GM12878 (cell line): Measurements from ENCODE around the gene APOO. TPM values are rescaled to one million over a fixed set of nuclear protein-coding genes. Genes with fewer than 3 reads are reported as not detected.

Experiments
- ATAC-seq: fragments of 200-7000 bp; cut with Tn5 transposase; 3 replicates; pipeline ENCODE4 v1.9.1; 2020; ENCODE audit warnings: mild to moderate bottlenecking, moderate library complexity
- BruUV-seq: library from RNA; stranded (reverse); fragments of 400-500 nt; replicated peaks from 2 replicates; lab custom pipeline; 2021; lab: Mats Ljungman, UMichigan
- CTCF ChIA-PET: fragments of 300-600 bp; sonication (Branson Sonifier 250); formaldehyde crosslinking; extraction: SDS; loops from one replicate; lab custom pipeline; 2021; ENCODE audit warnings: inconsistent platforms; lab: Yijun Ruan, JAX
- POLR2A ChIA-PET: fragments of 350-600 bp; formaldehyde crosslinking; extraction: SDS; loops from one replicate; lab custom pipeline; 2021; ENCODE audit warnings: inconsistent platforms; lab: Charles Lee
- RAD21 ChIA-PET: fragments of 300-600 bp; sonication (Branson Sonifier 250); formaldehyde crosslinking; loops from one replicate; lab custom pipeline; 2023; ENCODE audit warnings: antibody characterized with exemption; ENCODE audit not compliant: unreplicated experiment; lab: Charles Lee
- SMC1A ChIA-PET: fragments of 300-600 bp; sonication (Branson Sonifier 250); formaldehyde crosslinking; loops from one replicate; lab custom pipeline; 2023; ENCODE audit not compliant: unreplicated experiment, uncharacterized antibody; lab: Charles Lee
- DNase-seq: peaks from one replicate; pipeline ENCODE4 v3.0.0-alpha.2; 2011; ENCODE audit warnings: low read depth, low spot score
- FAIRE-seq: peaks from 3 replicates; lab custom pipeline; 2011; peaks lifted over from hg19 to GRCh38; lab: Jason Lieb, UNC
- H2AFZ ChIP-seq: 2 replicates; pipeline ENCODE4 v1.6.0; 2011; ENCODE audit warnings: low read depth, low read length, control low read depth; ENCODE audit not compliant: control insufficient read depth
- H3K27ac ChIP-seq: 2 replicates; pipeline ENCODE4 v1.5.1; 2011; ENCODE audit warnings: control low read depth; ENCODE audit not compliant: control insufficient read depth, insufficient read depth
- H3K27me3 ChIP-seq, 2 experiments: replicated peaks in 1 of 2; 2 replicates each; pipeline versions ENCODE4 v1.6.0 to v1.6.1; 2011; ENCODE audit warnings: low read length in 1 of 2; ENCODE audit not compliant: control insufficient read depth in 2 of 2, insufficient read depth in 2 of 2
- H3K36me3 ChIP-seq, 2 experiments: 2 replicates each; pipeline ENCODE4 v1.5.1; 2011; ENCODE audit warnings: low read length in 1 of 2; ENCODE audit not compliant: control insufficient read depth in 2 of 2, insufficient read depth in 2 of 2
- H3K4me1 ChIP-seq: 2 replicates; pipeline ENCODE4 v1.6.1; 2011; ENCODE audit warnings: mild to moderate bottlenecking, low read length, moderate library complexity, mixed read lengths; ENCODE audit not compliant: control insufficient read depth, insufficient read depth
- H3K4me2 ChIP-seq: 2 replicates; pipeline ENCODE4 v1.6.0; 2011; ENCODE audit warnings: control low read depth; ENCODE audit not compliant: control insufficient read depth, insufficient read depth
- H3K4me3 ChIP-seq: fragments of 200-600 bp; sonication (generic); 2 replicates; pipeline ENCODE4 v1.5.1; 2016
- H3K79me2 ChIP-seq: 2 replicates; pipeline ENCODE4 v1.6.0; 2011; ENCODE audit warnings: low read length; ENCODE audit not compliant: control insufficient read depth, insufficient read depth
- H3K9ac ChIP-seq: 2 replicates; pipeline ENCODE4 v1.8.0; 2011; ENCODE audit warnings: low read length, control low read depth, mixed read lengths; ENCODE audit not compliant: control insufficient read depth, insufficient read depth
- H3K9me3 ChIP-seq: replicated peaks from 3 replicates; pipeline ENCODE4 v1.5.1; 2011; ENCODE audit warnings: mild to moderate bottlenecking, low read length; ENCODE audit not compliant: control insufficient read depth, insufficient read depth
- H4K20me1 ChIP-seq: 2 replicates; pipeline ENCODE4 v1.6.0; 2011; ENCODE audit not compliant: control insufficient read depth, insufficient read depth
- CBFB ChIP-seq: IDR thresholded peaks from 2 replicates; pipeline ENCODE4 v1.6.1; 2016; ENCODE audit warnings: antibody characterized with exemption, low read depth
- FOXM1 ChIP-seq: IDR thresholded peaks from 2 replicates; pipeline ENCODE4 v1.6.1; 2012; ENCODE audit warnings: low read depth, mild to moderate bottlenecking, inconsistent platforms, low read length, moderate library complexity
- IRF4 ChIP-seq: IDR thresholded peaks from 2 replicates; pipeline ENCODE4 v1.6.1; 2011; ENCODE audit warnings: low read depth, low read length
- JUNB ChIP-seq: IDR thresholded peaks from 2 replicates; pipeline ENCODE4 v1.6.1; 2016; ENCODE audit warnings: antibody characterized with exemption, mild to moderate bottlenecking
- JUND ChIP-seq: IDR thresholded peaks from 2 replicates; pipeline ENCODE4 v1.6.1; 2012; ENCODE audit warnings: low read depth, mild to moderate bottlenecking, low read length, improper control_type of control experiment, moderate library complexity
- KAT2A ChIP-seq: conservative IDR thresholded peaks from 2 replicates; pipeline ENCODE4 v1.6.1; 2011; ENCODE audit warnings: low read depth, low read length; ENCODE audit not compliant: control insufficient read depth
- MEF2B ChIP-seq: fragments of 450-650 bp; IDR thresholded peaks from 2 replicates; pipeline ENCODE4 v1.6.1; 2018; ENCODE audit warnings: mild to moderate bottlenecking, moderate library complexity; ENCODE audit not compliant: partially characterized antibody, poor library complexity, severe bottlenecking
- MTA2 ChIP-seq: fragments of 450-650 bp; IDR thresholded peaks from 2 replicates; pipeline ENCODE4 v1.6.1; 2016; ENCODE audit warnings: low read depth, mild to moderate bottlenecking, moderate library complexity
- NBN ChIP-seq: fragments of 450-650 bp; IDR thresholded peaks from 2 replicates; pipeline ENCODE4 v1.6.1; 2016
- NR2C2 ChIP-seq: IDR thresholded peaks from 2 replicates; pipeline ENCODE4 v1.6.1; 2011; ENCODE audit warnings: borderline replicate concordance, low read depth; ENCODE audit not compliant: control insufficient read depth, insufficient read length
- SIN3A ChIP-seq: IDR thresholded peaks from 2 replicates; pipeline ENCODE4 v1.6.1; 2012; ENCODE audit warnings: low read depth, low read length, improper control_type of control experiment
- SMARCA5 ChIP-seq: fragments of 450-650 bp; IDR thresholded peaks from 2 replicates; pipeline ENCODE4 v1.6.1; 2017; ENCODE audit warnings: mild to moderate bottlenecking
- SREBF2 ChIP-seq: IDR thresholded peaks from 2 replicates; pipeline ENCODE4 v1.6.1; 2012; ENCODE audit warnings: mild to moderate bottlenecking, low read length
- USF1 ChIP-seq: IDR thresholded peaks from 2 replicates; pipeline ENCODE4 v1.6.1; 2011; ENCODE audit warnings: borderline replicate concordance, low read depth, mild to moderate bottlenecking, moderate library complexity, mixed read lengths, low read length; ENCODE audit not compliant: insufficient read depth; ENCODE audit errors: extremely low read length
- ZNF217 ChIP-seq: fragments of 450-650 bp; IDR thresholded peaks from 2 replicates; pipeline ENCODE4 v1.6.1; 2017; ENCODE audit warnings: antibody characterized with exemption, mild to moderate bottlenecking
- ZNF687 ChIP-seq: fragments of 450-650 bp; IDR thresholded peaks from 2 replicates; pipeline ENCODE4 v1.6.1; 2017; ENCODE audit warnings: mild to moderate bottlenecking, moderate library complexity
- ZZZ3 ChIP-seq: IDR thresholded peaks from 2 replicates; pipeline ENCODE4 v1.6.1; 2011; ENCODE audit warnings: low read depth; ENCODE audit not compliant: control insufficient read depth, insufficient read length
- WGBS: methylation state at CpG from one replicate; pipeline ENCODE4 v1.1.6; 2016; ENCODE audit warnings: low lambda C conversion rate; ENCODE audit not compliant: insufficient replicate concordance, insufficient coverage; ENCODE audit errors: missing lambda C conversion rate; 5-methylcytosine and 5-hydroxymethylcytosine counted together
- in situ Hi-C: fragments of 300-500 bp; cut with MboI; formaldehyde crosslinking; loops from 9 replicates; pipeline ENCODE4 v1.14.3; 2018; ENCODE audit warnings: mixed read lengths
- intact Hi-C: fragments of 100-400 bp; cut with micrococcal nuclease; formaldehyde crosslinking; loops from one replicate; pipeline ENCODE4 v1.14.2; 2022; ENCODE audit not compliant: unreplicated experiment
- polyA plus RNA-seq, 11 experiments: library from polyadenylated mRNA; depleted of rRNA in 4 of 11; unstranded in 6 of 11; stranded (reverse) in 5 of 11; fragments of >200 nt; fragmentation: Nextera tagmentation in 4 of 11; fragmentation: Illumina TruSeq in 1 of 11; extraction: Ambion mirVana in 4 of 11; extraction: Trizol in 1 of 11; gene quantifications; 1 replicate in 1 of 11; 2 replicates in 10 of 11; pipeline versions ENCODE4 v1.2.1 to v1.2.3, GENCODE V29; 2011 to 2016; ENCODE audit warnings: inconsistent platforms in 2 of 11, missing spikeins in 2 of 11, low read depth in 1 of 11
- total RNA-seq, 4 experiments: library from RNA; depleted of rRNA in 3 of 4; stranded (reverse); fragments of >200 nt in 3 of 4; fragmentation: Illumina TruSeq in 1 of 4; extraction: Trizol in 1 of 4; gene quantifications; 2 replicates each; pipeline versions ENCODE4 v1.2.1 to v1.2.3, GENCODE V29; 2013 to 2021

The APOO gene
- total and polyA plus RNA-seq, 10 of the 15 experiments (the other 5 are each of a cell fraction or from before 2014, with no cell fraction given), result 20.7 to 68.7 (median 35.5) TPM

DNA sequence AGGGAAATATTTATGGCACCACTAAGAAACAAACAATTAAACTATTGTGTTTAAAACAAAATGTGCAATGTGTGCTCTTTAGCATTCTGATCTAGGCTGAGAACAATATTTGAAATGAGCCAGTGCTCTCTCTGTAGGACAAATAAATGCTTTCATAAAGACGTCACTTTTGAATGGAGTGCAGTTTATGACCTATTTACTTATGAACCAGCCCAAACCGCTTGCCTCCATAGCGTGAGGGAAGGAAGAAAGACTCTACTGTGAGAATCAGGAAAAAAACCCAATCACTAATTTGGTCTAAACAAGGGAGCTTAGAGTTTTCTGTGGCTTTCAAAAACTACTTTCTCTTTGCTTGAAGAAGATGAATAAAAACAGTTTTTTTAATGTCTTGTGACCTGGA lies 85.3 kb downstream of the APOO start:
- BruUV-seq, result no TSS peak
- Histone ChIP-seq H4K20me1 (no peaks in the 10 kb centered on the region), H3K27ac (no peak overlapping the region), H3K36me3 (no peaks in the 10 kb centered on the region), H3K9ac (no peak overlapping the region), H2AFZ (no peak overlapping the region), H3K79me2 (no peaks in the 10 kb centered on the region), H3K4me3 (no peak overlapping the region), H3K27me3 (no peaks in the 10 kb centered on the region), H3K9me3 (no peaks in the 10 kb centered on the region), H3K4me2 (no peak overlapping the region), H3K4me1 (no peaks in the 10 kb centered on the region)
- WGBS, result 38% methylated on average over 3 of the region's 3 CpGs
- CTCF ChIA-PET, result interaction anchor here (0.9 kb wide), 1 partner anchor 79 kb away, joined by 3 read pairs; no protein-coding TSS in a partner anchor
- in situ Hi-C loops, result no loop called here
- no peak for TF ChIP-seq NR2C2
- TF ChIP-seq JUND, result no peak
- no peak for TF ChIP-seq ZNF687
- no peak for TF ChIP-seq MTA2
- no peak for TF ChIP-seq SIN3A
- no peak for TF ChIP-seq FOXM1
- no peak for TF ChIP-seq SMARCA5
- TF ChIP-seq CBFB, result no peak
- no peak for TF ChIP-seq MEF2B
- TF ChIP-seq NBN, result no peak
- no peak for TF ChIP-seq SREBF2
- no peak for TF ChIP-seq ZZZ3
- TF ChIP-seq JUNB, result no peak
- no peak for TF ChIP-seq IRF4
- no peak for TF ChIP-seq USF1
- TF ChIP-seq KAT2A, result no peak
- no peak for TF ChIP-seq ZNF217
- POLR2A ChIA-PET, result no interaction called here
- SMC1A ChIA-PET, result no interaction called here
- DNase-seq (no peak), FAIRE-seq (no peak), ATAC-seq (no peak)
- RAD21 ChIA-PET, result no interaction called here
- intact Hi-C loops, result no loop called here
